ENCODE results near the gene RGS7. TPM values are rescaled to one million over a fixed set of nuclear protein-coding genes. Genes with fewer than 3 reads are reported as not detected.
"Not testable (repeated sequence)": the region's sequence is repeated elsewhere in the genome, so short reads cannot be mapped to it uniquely, and the experiment has no call there.

Gene RGS7
- total RNA-seq, 2 experiments from 2014 or later = not detected

GRCh38 chr1:241253471-241253870 is 103.5 kb downstream of the RGS7 start:
- Mint-ChIP-seq H3K27me3 (ENCODE audit: low read depth) (no peaks in the 10 kb centered on the region), H3K4me3 (no peak overlapping the region), H3K4me1 (ENCODE audit: low read depth) (no peaks in the 10 kb centered on the region), H3K36me3 (ENCODE audit: low read depth) (no peaks in the 10 kb centered on the region), H3K9me3 (ENCODE audit: insufficient read depth) (peaks cover 6% of the 10 kb centered on the region), H3K27ac (no peak overlapping the region)
- POLR2A ChIA-PET = no interaction called here
- CTCF ChIA-PET = no interaction called here
- no peak for ATAC-seq
- DNase-seq = no peak

GRCh38 chr1:241250465-241250864 is 106.5 kb downstream of the RGS7 start:
- no peak overlapping the region for H3K27ac Mint-ChIP-seq

GRCh38 chr1:241240069-241240468 is 116.9 kb downstream of the RGS7 start:
- H3K36me3 Mint-ChIP-seq (ENCODE audit: low read depth) = no peaks in the 10 kb centered on the region

More at GRCh38 chr1:241250465-241250864, 106.5 kb downstream of the RGS7 start:
- H3K36me3 Mint-ChIP-seq (ENCODE audit: low read depth) = no peaks in the 10 kb centered on the region
- H3K9me3 Mint-ChIP-seq (ENCODE audit: insufficient read depth) = peaks cover 8% of the 10 kb centered on the region
- DNase-seq (no peak), ATAC-seq (no peak)
- ChIA-PET CTCF (no interaction called here), POLR2A (no interaction called here)
- no peaks in the 10 kb centered on the region for H3K27me3 Mint-ChIP-seq (ENCODE audit: low read depth)
- no peak overlapping the region for H3K4me3 Mint-ChIP-seq
- no peaks in the 10 kb centered on the region for H3K4me1 Mint-ChIP-seq (ENCODE audit: low read depth)

GRCh38 chr1:241237873-241238272 is 119.1 kb downstream of the RGS7 start:
- H3K4me3 Mint-ChIP-seq = no peak overlapping the region
- no peaks in the 10 kb centered on the region for H3K4me1 Mint-ChIP-seq (ENCODE audit: low read depth)
- ChIA-PET CTCF (no interaction called here), POLR2A (no interaction called here)
- H3K9me3 Mint-ChIP-seq (ENCODE audit: insufficient read depth) = no peaks in the 10 kb centered on the region
- DNase-seq (no peak), ATAC-seq (no peak)
- H3K27me3 Mint-ChIP-seq (ENCODE audit: low read depth) = no peaks in the 10 kb centered on the region
- no peaks in the 10 kb centered on the region for H3K36me3 Mint-ChIP-seq (ENCODE audit: low read depth)
- no peak overlapping the region for H3K27ac Mint-ChIP-seq

More at GRCh38 chr1:241240069-241240468, 116.9 kb downstream of the RGS7 start:
- CTCF ChIA-PET = no interaction called here
- DNase-seq (no peak), ATAC-seq (no peak)
- H3K27me3 Mint-ChIP-seq (ENCODE audit: low read depth) = no peaks in the 10 kb centered on the region
- H3K4me1 Mint-ChIP-seq (ENCODE audit: low read depth) = no peaks in the 10 kb centered on the region
- POLR2A ChIA-PET = no interaction called here
- H3K4me3 Mint-ChIP-seq = no peak overlapping the region
- H3K9me3 Mint-ChIP-seq (ENCODE audit: insufficient read depth) = no peaks in the 10 kb centered on the region
- no peak overlapping the region for H3K27ac Mint-ChIP-seq

- Mint-ChIP-seq H3K4me1 (ENCODE audit: low read depth) (no peaks in the 10 kb centered on the region), H3K27ac (no peak overlapping the region), H3K9me3 (ENCODE audit: insufficient read depth) (no peaks in the 10 kb centered on the region), H3K27me3 (ENCODE audit: low read depth) (no peaks in the 10 kb centered on the region), H3K4me3 (no peak overlapping the region), H3K36me3 (ENCODE audit: low read depth) (no peaks in the 10 kb centered on the region)
- ATAC-seq (no peak), DNase-seq (no peak)
- ChIA-PET POLR2A (no interaction called here), CTCF (no interaction called here)
Measured at GRCh38 chr1:241235256-241235897, 121.6 kb downstream of the RGS7 start.

- Mint-ChIP-seq H3K4me1 (ENCODE audit: low read depth) (no peaks in the 10 kb centered on the region), H3K27ac (no peak overlapping the region), H3K27me3 (ENCODE audit: low read depth) (no peaks in the 10 kb centered on the region), H3K9me3 (ENCODE audit: insufficient read depth) (no peaks in the 10 kb centered on the region), H3K36me3 (ENCODE audit: low read depth) (no peaks in the 10 kb centered on the region), H3K4me3 (no peak overlapping the region)
- POLR2A ChIA-PET = no interaction called here
- CTCF ChIA-PET = no interaction called here
- no peak for DNase-seq
- ATAC-seq = no peak
Measured at GRCh38 chr1:241229711-241230110, 127.3 kb downstream of the RGS7 start.

GRCh38 chr1:241229216-241229615 is 127.8 kb downstream of the RGS7 start:
- Mint-ChIP-seq H3K27me3 (ENCODE audit: low read depth) (no peaks in the 10 kb centered on the region), H3K36me3 (ENCODE audit: low read depth) (no peaks in the 10 kb centered on the region), H3K9me3 (ENCODE audit: insufficient read depth) (peaks cover 4% of the 10 kb centered on the region), H3K4me1 (ENCODE audit: low read depth) (no peaks in the 10 kb centered on the region), H3K4me3 (no peak overlapping the region), H3K27ac (no peak overlapping the region)
- no peak for ATAC-seq
- ChIA-PET POLR2A (no interaction called here), CTCF (no interaction called here)
- no peak for DNase-seq

- no peak for DNase-seq
- ChIA-PET POLR2A (no interaction called here), CTCF (no interaction called here)
- no peak for ATAC-seq
- Mint-ChIP-seq H3K4me1 (ENCODE audit: low read depth) (no peaks in the 10 kb centered on the region), H3K27me3 (ENCODE audit: low read depth) (no peaks in the 10 kb centered on the region), H3K27ac (no peak overlapping the region), H3K4me3 (no peak overlapping the region), H3K36me3 (ENCODE audit: low read depth) (no peaks in the 10 kb centered on the region), H3K9me3 (ENCODE audit: insufficient read depth) (peaks cover 6% of the 10 kb centered on the region)
Measured at GRCh38 chr1:241228339-241228738, 128.7 kb downstream of the RGS7 start.

GRCh38 chr1:241225741-241226140 is 131.3 kb downstream of the RGS7 start:
- H3K4me1 Mint-ChIP-seq (ENCODE audit: low read depth) = no peaks in the 10 kb centered on the region
- POLR2A ChIA-PET = no interaction called here
- DNase-seq (no peak), ATAC-seq (no peak)
- no peak overlapping the region for H3K4me3 Mint-ChIP-seq
- CTCF ChIA-PET = no interaction called here
- no peaks in the 10 kb centered on the region for H3K27me3 Mint-ChIP-seq (ENCODE audit: low read depth)
- no peaks in the 10 kb centered on the region for H3K36me3 Mint-ChIP-seq (ENCODE audit: low read depth)
- no peak overlapping the region for H3K27ac Mint-ChIP-seq
- peaks cover 10% of the 10 kb centered on the region for H3K9me3 Mint-ChIP-seq (ENCODE audit: insufficient read depth)

- H3K9me3 Mint-ChIP-seq (ENCODE audit: insufficient read depth); ATAC-seq; POLR2A ChIA-PET; DNase-seq; H3K4me1 Mint-ChIP-seq (ENCODE audit: low read depth); H3K36me3 Mint-ChIP-seq (ENCODE audit: low read depth); H3K27ac Mint-ChIP-seq; H3K4me3 Mint-ChIP-seq; CTCF ChIA-PET; H3K27me3 Mint-ChIP-seq (ENCODE audit: low read depth): not testable (repeated sequence)
Measured at GRCh38 chr1:241224189-241224588, 132.8 kb downstream of the RGS7 start.

GRCh38 chr1:241222813-241223212 is 134.2 kb downstream of the RGS7 start:
- POLR2A ChIA-PET; ATAC-seq; H3K4me1 Mint-ChIP-seq (ENCODE audit: low read depth): not testable (repeated sequence)

GRCh38 chr1:241221319-241221718 is 135.7 kb downstream of the RGS7 start:
- ChIA-PET CTCF (no interaction called here), POLR2A (no interaction called here)
- Mint-ChIP-seq H3K9me3 (ENCODE audit: insufficient read depth) (peaks cover 10% of the 10 kb centered on the region), H3K27ac (no peak overlapping the region), H3K27me3 (ENCODE audit: low read depth) (no peaks in the 10 kb centered on the region), H3K36me3 (ENCODE audit: low read depth) (no peaks in the 10 kb centered on the region), H3K4me3 (no peak overlapping the region), H3K4me1 (ENCODE audit: low read depth) (no peaks in the 10 kb centered on the region)
- DNase-seq (no peak), ATAC-seq (no peak)

More at GRCh38 chr1:241222813-241223212, 134.2 kb downstream of the RGS7 start:
- CTCF ChIA-PET; H3K36me3 Mint-ChIP-seq (ENCODE audit: low read depth); H3K4me3 Mint-ChIP-seq; H3K27me3 Mint-ChIP-seq (ENCODE audit: low read depth); H3K27ac Mint-ChIP-seq; H3K9me3 Mint-ChIP-seq (ENCODE audit: insufficient read depth); DNase-seq: not testable (repeated sequence)

- H3K36me3 Mint-ChIP-seq (ENCODE audit: low read depth); H3K4me1 Mint-ChIP-seq (ENCODE audit: low read depth); H3K4me3 Mint-ChIP-seq; H3K9me3 Mint-ChIP-seq (ENCODE audit: insufficient read depth); CTCF ChIA-PET; ATAC-seq; POLR2A ChIA-PET; DNase-seq; H3K27me3 Mint-ChIP-seq (ENCODE audit: low read depth); H3K27ac Mint-ChIP-seq: not testable (repeated sequence)
Measured at GRCh38 chr1:241220913-241221312, 136.1 kb downstream of the RGS7 start.

Data from activated CD8-positive, alpha-beta T cell treated with anti-CD3 and anti-CD28 coated beads, Interleukin-2, amount 10 ng/mL, durations not matched to agents 7 days and 5 days (primary cell).